Upper lobe of left lung (tissue), 6 donors: Measurements from ENCODE around the gene PEX13. TPM values are rescaled to one million over a fixed set of nuclear protein-coding genes. Genes with fewer than 3 reads are reported as not detected.

ENCODE experiments used
- ATAC-seq, 2 donors: fragments of 200-7000 bp; cut with Tn5 transposase; one replicate each; pipeline ENCODE4 v1.9.1; 2022; ENCODE audit warnings: mild to moderate bottlenecking in 2 of 2, moderate library complexity in 2 of 2; ENCODE audit not compliant: low FRiP score in 2 of 2
- DNase-seq, 2 donors: peaks; one replicate each; pipeline ENCODE4 v3.0.0-alpha.2; 2019 to 2020
- H3K27ac ChIP-seq, 4 donors: fragments of 200-600 bp; sonication (generic); one replicate each; pipeline ENCODE4 v1.5.1; 2016 to 2019
- H3K27me3 ChIP-seq, 4 donors: fragments of 200-600 bp; sonication (generic); one replicate each; pipeline ENCODE4 v1.5.1; 2017 to 2019
- H3K36me3 ChIP-seq, 4 donors: fragments of 200-600 bp; sonication (generic); one replicate each; pipeline ENCODE4 v1.5.1; 2016 to 2019
- H3K4me1 ChIP-seq, 4 donors: fragments of 200-600 bp; sonication (generic); one replicate each; pipeline ENCODE4 v1.5.1; 2018 to 2019
- H3K4me3 ChIP-seq, 4 donors: fragments of 200-600 bp; sonication (generic); one replicate each; pipeline ENCODE4 v1.5.1; 2017 to 2019; ENCODE audit warnings: mild to moderate bottlenecking in 2 of 4, moderate library complexity in 1 of 4
- H3K9me3 ChIP-seq, 4 donors: fragments of 200-600 bp; sonication (generic); one replicate each; pipeline ENCODE4 v1.5.1; 2018 to 2019
- CTCF ChIP-seq, 6 experiments: fragments of 450-650 bp in 4 of 6; fragments of 200-600 bp in 2 of 6; sonication (generic) in 2 of 6; IDR thresholded peaks; one replicate each; pipeline ENCODE4 v1.5.1; 2016 to 2019; ENCODE audit warnings: antibody characterized with exemption in 6 of 6
- EP300 ChIP-seq, 4 donors: sonication (generic); formaldehyde crosslinking; IDR thresholded peaks; one replicate each; pipeline ENCODE4 v1.5.1; 2017; ENCODE audit warnings: antibody characterized with exemption in 4 of 4, control low read depth in 2 of 4
- POLR2A ChIP-seq, 4 donors: fragments of 450-650 bp; IDR thresholded peaks; one replicate each; pipeline ENCODE4 v1.5.1; 2016 to 2017; ENCODE audit warnings: antibody characterized with exemption in 4 of 4, mild to moderate bottlenecking in 2 of 4
- POLR2AphosphoS5 ChIP-seq, 2 donors: sonication (generic); formaldehyde crosslinking; IDR thresholded peaks; one replicate each; pipeline ENCODE4 v1.5.1; 2017; ENCODE audit warnings: antibody characterized with exemption in 2 of 2
- WGBS, 2 donors: methylation state at CpG; one replicate each; pipeline ENCODE4 v1.1.5; 2017 to 2018; 5-methylcytosine and 5-hydroxymethylcytosine counted together
- total RNA-seq, 6 donors: library from RNA; depleted of rRNA in 4 of 6; stranded (reverse); fragments of >200 nt in 4 of 6; gene quantifications; one replicate each; pipeline versions ENCODE4 v1.1.0 to v1.2.1, GENCODE V29; 2016 to 2021
- donor health status: DM: no; HTN: no; CAD: no; lungs with moderate emphysema.
- donor health status: DM: no; HTN: yes; CAD: no; lungs with severe emphysema.

PEX13 gene
- total RNA-seq, 6 donors from 2014 or later, result 10.7 to 42.8 (median 28.6) TPM

- no peaks in the 10 kb centered on the region for H3K9me3 ChIP-seq
- ATAC-seq (no peak), DNase-seq (no peak)
- H3K4me3 ChIP-seq, result no peak overlapping the region
- H3K36me3 ChIP-seq, result peaks cover 0 to 44% (median 14%) of the 10 kb centered on the region in 4 donors
- no peak for TF ChIP-seq POLR2AphosphoS5 (IDR thresholded peaks at IDR 0.05)
- no peak for TF ChIP-seq EP300 (IDR thresholded peaks at IDR 0.05)
- TF ChIP-seq POLR2A (IDR thresholded peaks at IDR 0.05), result no peak
- no peak for TF ChIP-seq CTCF (IDR thresholded peaks at IDR 0.05)
- no peak overlapping the region for H3K27ac ChIP-seq
- H3K27me3 ChIP-seq, result no peaks in the 10 kb centered on the region
- no peaks in the 10 kb centered on the region for H3K4me1 ChIP-seq
- 95 to 100% methylated on average over 1 of the region's 1 CpG for WGBS, 2 donors
These were observed 68.4 kb downstream of the PEX13 start for GRCh38 chr2:61085883-61086282.

GRCh38 chr2:61089797-61090196 is 72.3 kb downstream of the PEX13 start:
- no peak for DNase-seq
- ATAC-seq, result no peak
- H3K4me1 ChIP-seq, result no peaks in the 10 kb centered on the region
- TF ChIP-seq POLR2AphosphoS5 (IDR thresholded peaks at IDR 0.05) (no peak), CTCF (IDR thresholded peaks at IDR 0.05) (no peak), EP300 (IDR thresholded peaks at IDR 0.05) (no peak), POLR2A (IDR thresholded peaks at IDR 0.05) (no peak)
- no peaks in the 10 kb centered on the region for H3K9me3 ChIP-seq
- peaks cover 0 to 38% (median 11%) of the 10 kb centered on the region in 4 donors for H3K36me3 ChIP-seq
- no peak overlapping the region for H3K4me3 ChIP-seq
- H3K27me3 ChIP-seq, result no peaks in the 10 kb centered on the region
- H3K27ac ChIP-seq, result no peak overlapping the region

GRCh38 chr2:61090386-61090921 is 72.9 kb downstream of the PEX13 start:
- 90 to 97% methylated on average over 5 of the region's 5 CpGs for WGBS, 2 donors
- no peak for DNase-seq
- H3K36me3 ChIP-seq, result peaks cover 0 to 36% (median 9%) of the 10 kb centered on the region in 4 donors
- no peak for TF ChIP-seq CTCF (IDR thresholded peaks at IDR 0.05)
- no peak for TF ChIP-seq POLR2A (IDR thresholded peaks at IDR 0.05)
- TF ChIP-seq EP300 (IDR thresholded peaks at IDR 0.05), result no peak
- no peak for TF ChIP-seq POLR2AphosphoS5 (IDR thresholded peaks at IDR 0.05)
- no peak overlapping the region for H3K4me3 ChIP-seq
- no peaks in the 10 kb centered on the region for H3K27me3 ChIP-seq
- no peaks in the 10 kb centered on the region for H3K9me3 ChIP-seq
- no peaks in the 10 kb centered on the region for H3K4me1 ChIP-seq
- H3K27ac ChIP-seq, result no peak overlapping the region
- no peak for ATAC-seq

- Histone ChIP-seq H3K9me3 (no peaks in the 10 kb centered on the region), H3K36me3 (peaks cover 0 to 31% (median 9%) of the 10 kb centered on the region in 4 donors), H3K27me3 (no peaks in the 10 kb centered on the region), H3K4me1 (no peaks in the 10 kb centered on the region), H3K4me3 (no peak overlapping the region), H3K27ac (no peak overlapping the region)
- TF ChIP-seq POLR2A (IDR thresholded peaks at IDR 0.05) (no peak), CTCF (IDR thresholded peaks at IDR 0.05) (no peak), POLR2AphosphoS5 (IDR thresholded peaks at IDR 0.05) (no peak), EP300 (IDR thresholded peaks at IDR 0.05) (no peak)
- WGBS, 2 donors, result 85 to 92% methylated on average over 8 of the region's 8 CpGs
- ATAC-seq (no peak), DNase-seq (no peak)
These were observed 74.0 kb downstream of the PEX13 start for GRCh38 chr2:61091485-61091884.

GRCh38 chr2:61096438-61096837 is 78.9 kb downstream of the PEX13 start:
- Histone ChIP-seq H3K9me3 (no peaks in the 10 kb centered on the region), H3K27me3 (no peaks in the 10 kb centered on the region), H3K4me1 (no peaks in the 10 kb centered on the region), H3K4me3 (no peak overlapping the region), H3K36me3 (peaks cover 0 to 6% (median 0%) of the 10 kb centered on the region in 4 donors), H3K27ac (no peak overlapping the region)
- ATAC-seq (no peak), DNase-seq (no peak)
- TF ChIP-seq CTCF (IDR thresholded peaks at IDR 0.05) (no peak), POLR2A (IDR thresholded peaks at IDR 0.05) (no peak), EP300 (IDR thresholded peaks at IDR 0.05) (no peak), POLR2AphosphoS5 (IDR thresholded peaks at IDR 0.05) (no peak)
- WGBS, 2 donors, result 95 to 100% methylated on average over 3 of the region's 3 CpGs
